Breast epithelium (tissue), 3 donors: ENCODE data around the gene CLPSL1.

Source experiments
- CTCF ChIP-seq, 3 donors: fragments of 450-650 bp; IDR thresholded peaks; one replicate each; pipeline ENCODE4 v1.5.1; 2016 to 2017; ENCODE audit warnings: antibody characterized with exemption in 3 of 3, mild to moderate bottlenecking in 3 of 3, moderate library complexity in 3 of 3
- POLR2AphosphoS5 ChIP-seq, 3 donors: sonication (generic); formaldehyde crosslinking; IDR thresholded peaks; one replicate each; pipeline ENCODE4 v1.6.1; 2017; ENCODE audit warnings: antibody characterized with exemption in 3 of 3

DNA sequence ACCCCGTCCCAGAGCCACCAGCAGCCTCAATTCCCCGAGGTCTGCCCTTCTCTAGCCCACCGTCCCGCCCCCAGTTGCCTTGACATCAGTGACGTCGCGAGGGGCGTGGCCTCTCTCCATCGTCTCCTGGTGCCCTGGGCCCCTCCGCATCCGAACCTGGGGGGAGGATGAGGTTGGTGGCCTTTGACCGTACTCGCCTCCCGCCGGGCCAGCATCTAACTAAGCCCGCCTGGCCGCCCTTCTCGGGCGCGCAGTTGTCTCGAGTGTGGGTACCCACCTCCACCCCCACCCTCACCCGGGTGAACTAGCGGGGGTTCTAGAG is 49.4 kb upstream of the CLPSL1 start:
- no peak for TF ChIP-seq CTCF (IDR thresholded peaks at IDR 0.05)
- TF ChIP-seq POLR2AphosphoS5 (IDR thresholded peaks at IDR 0.05), result peak in 2 of 3 donors; percentile 54 to 67
